Activated CD4-positive, alpha-beta T cell treated with anti-CD3 and anti-CD28 coated beads, Interleukin-10, Interleukin-2, amounts not matched to agents 100 ng/mL and 50 ng/mL, durations not matched to agents 16 hours and 8 hours (primary cell): Measurements from ENCODE around the gene NPAS1.

Experiments used
- DNase-seq: peaks from one replicate; pipeline ENCODE4 v3.0.0-alpha.2; 2020

Gene NPAS1

DNA sequence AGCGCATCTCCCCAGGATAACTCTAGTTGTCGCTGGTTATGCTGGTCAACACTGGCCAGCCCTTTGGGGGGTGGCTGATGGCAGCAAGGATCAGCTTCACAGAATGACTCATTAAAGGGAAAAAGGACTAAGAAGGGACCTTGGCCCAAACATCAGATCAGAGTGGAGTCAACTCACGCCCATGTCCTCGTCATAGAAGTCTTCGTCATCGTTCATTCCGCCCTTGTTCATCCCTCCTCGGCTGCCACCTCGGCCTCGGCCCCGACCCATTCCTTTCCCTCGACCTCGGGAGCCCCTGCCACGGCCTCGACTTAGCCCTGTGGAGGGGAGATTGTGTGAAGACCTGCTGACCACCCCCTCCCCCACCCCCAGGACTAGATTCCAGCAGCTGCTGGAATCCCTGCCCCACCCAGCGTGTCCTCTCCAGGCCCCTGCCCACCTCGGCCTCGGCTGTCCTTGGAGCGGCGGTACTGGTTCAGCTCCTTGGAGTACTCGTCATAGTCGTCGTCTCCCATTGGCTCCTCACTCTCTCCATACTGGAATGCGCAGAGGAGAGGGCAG, 65.3 kb downstream of the NPAS1 start:
- DNase-seq, result no peak

- no peak for DNase-seq
Observed at GRCh38 chr19:47086280-47086679, 66.6 kb downstream of the NPAS1 start.

DNA sequence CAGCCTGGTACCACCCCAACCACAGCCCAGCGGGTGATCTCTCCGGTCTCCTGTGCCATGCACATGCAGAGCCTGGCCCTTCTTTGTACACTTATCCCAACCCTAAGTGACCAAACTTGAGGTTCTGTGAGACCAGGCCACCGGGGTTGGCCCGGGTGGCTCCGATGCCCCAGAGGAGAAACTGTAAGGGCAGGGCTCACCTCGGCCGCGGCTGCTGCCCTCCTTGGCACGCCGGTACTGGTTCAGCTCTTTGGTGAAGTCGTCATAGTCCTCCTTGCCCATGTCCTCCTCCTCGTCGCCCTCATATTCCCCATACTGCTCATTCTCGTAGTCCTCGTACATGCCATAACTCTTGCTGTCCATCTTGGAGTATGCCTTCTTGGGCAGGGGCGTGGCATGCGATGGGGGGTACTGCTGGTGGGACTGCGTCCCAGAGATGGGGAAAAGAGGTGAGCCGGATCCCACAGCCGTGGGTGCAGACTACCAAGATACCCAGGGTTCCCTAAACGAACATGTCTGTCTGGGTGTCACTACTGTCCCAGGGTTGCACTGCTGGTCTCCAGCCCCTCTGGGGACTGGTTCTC, 70.2 kb downstream of the NPAS1 start:
- DNase-seq, result no peak

DNA sequence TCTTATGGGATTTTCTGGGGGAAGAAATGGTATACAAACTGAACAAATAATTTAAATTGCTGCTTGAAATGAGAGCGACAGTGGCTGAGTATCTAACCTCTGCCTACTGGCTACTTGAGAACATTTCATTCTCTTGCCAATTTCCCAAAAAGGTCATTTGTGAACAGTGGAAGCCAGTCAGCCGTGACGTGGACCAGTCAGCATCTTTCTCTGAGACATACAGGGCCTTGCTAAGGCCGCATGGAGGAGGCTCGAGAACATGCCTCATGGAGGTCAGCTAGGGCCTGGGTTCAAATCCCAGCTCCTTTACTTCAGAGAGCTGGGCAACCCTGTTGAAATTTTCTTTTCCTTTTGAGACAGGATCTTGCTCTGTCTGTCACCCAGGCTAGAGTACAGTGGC, 73.6 kb downstream of the NPAS1 start:
- peak; percentile 71 for DNase-seq

DNA sequence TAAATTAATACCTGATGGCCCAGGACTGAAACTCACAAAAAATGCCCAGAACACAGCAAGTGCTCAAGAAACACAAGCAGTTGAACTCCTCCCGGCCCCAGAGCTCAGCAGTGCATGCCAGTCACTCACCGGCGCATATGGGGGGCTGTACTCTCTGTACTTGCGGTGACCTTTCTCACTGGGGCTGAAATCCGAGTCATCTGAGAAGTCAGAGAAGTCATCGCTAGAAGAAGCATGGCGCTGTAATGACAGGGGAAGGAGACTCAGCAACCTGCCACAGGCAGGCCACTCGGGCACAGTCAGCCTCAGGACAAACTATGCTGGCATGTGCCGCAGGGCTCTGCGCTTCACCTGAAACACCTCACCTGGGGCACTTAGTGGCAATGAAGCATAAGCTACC, 74.2 kb downstream of the NPAS1 start:
- peak; percentile 83 for DNase-seq

- DNase-seq, result peak; percentile 92
Observed at GRCh38 chr19:47094557-47095475, 75.2 kb downstream of the NPAS1 start.
